K562 (cell line): ENCODE results near the gene TMEM266. TPM values are rescaled to one million over a fixed set of nuclear protein-coding genes. Genes with fewer than 3 reads are reported as not detected.

ENCODE experiments used
- ATAC-seq: fragments of 200-7000 bp; cut with Tn5 transposase; 3 replicates; pipeline ENCODE4 v1.9.1; 2020; ENCODE audit warnings: moderate library complexity
- BruUV-seq: library from RNA; stranded (reverse); fragments of 400-500 nt; replicated peaks from 2 replicates; lab custom pipeline; 2021; lab: Mats Ljungman, UMichigan
- CTCF ChIA-PET: fragments of 300-600 bp; formaldehyde crosslinking; extraction: SDS; loops from one replicate; lab custom pipeline; 2021; ENCODE audit warnings: low intra/inter-chr PET ratio; lab: Yijun Ruan, JAX
- POLR2A ChIA-PET: fragments of 300-600, 350-650 bp; sonication (Branson Sonifier 250); formaldehyde crosslinking; extraction: SDS; loops from one replicate; lab custom pipeline; 2021; ENCODE audit warnings: antibody characterized with exemption, inconsistent platforms; lab: Yijun Ruan, JAX
- DNase-seq, 4 experiments: peaks; one replicate each; pipeline versions ENCODE4 v3.0.0 to v3.0.0-alpha.2; 2011 to 2018; ENCODE audit warnings: low spot score in 3 of 4, mixed read lengths in 3 of 4; ENCODE audit errors: extremely low read depth in 1 of 4
- FAIRE-seq: peaks from 2 replicates; lab custom pipeline; 2011; peaks lifted over from hg19 to GRCh38; lab: Jason Lieb, UNC
- H2AFZ ChIP-seq: 2 replicates; pipeline ENCODE4 v1.6.0; 2011; ENCODE audit warnings: low read depth, low read length, control low read depth, inconsistent platforms
- H3K27ac ChIP-seq: fragments of 200-600 bp; 3 replicates; pipeline ENCODE4 v1.8.0; 2011; ENCODE audit warnings: low read depth, mild to moderate bottlenecking, control low read depth, inconsistent platforms, low read length, moderate library complexity, mixed read lengths; ENCODE audit errors: extremely low read depth
- H3K27me3 ChIP-seq, 2 experiments: fragments of 300-600 bp in 1 of 2; 2 replicates in 1 of 2; 3 replicates in 1 of 2; pipeline versions ENCODE4 v1.6.0 to v1.8.0; 2011; ENCODE audit warnings: inconsistent platforms in 2 of 2, low read length in 2 of 2, mild to moderate bottlenecking in 1 of 2, mixed read lengths in 1 of 2, moderate library complexity in 1 of 2; ENCODE audit not compliant: control insufficient read depth in 2 of 2, insufficient read depth in 2 of 2
- H3K36me3 ChIP-seq: fragments of 300-600 bp; 3 replicates; pipeline ENCODE4 v1.8.0; 2011; ENCODE audit warnings: mild to moderate bottlenecking, low read length, inconsistent platforms; ENCODE audit not compliant: control insufficient read depth, insufficient read depth
- H3K4me1 ChIP-seq, 2 experiments: fragments of 200-600 bp in 1 of 2; replicated peaks in 1 of 2; 2 replicates in 1 of 2; 3 replicates in 1 of 2; pipeline versions ENCODE4 v1.5.1 to v1.8.0; 2011; ENCODE audit warnings: inconsistent platforms in 2 of 2, low read length in 2 of 2, mild to moderate bottlenecking in 1 of 2, mixed read lengths in 1 of 2, moderate library complexity in 1 of 2; ENCODE audit not compliant: control insufficient read depth in 2 of 2, insufficient read depth in 2 of 2
- H3K4me2 ChIP-seq: 2 replicates; pipeline ENCODE4 v1.6.1; 2011; ENCODE audit warnings: low read length, control low read depth, inconsistent platforms, mixed read lengths; ENCODE audit not compliant: insufficient read depth
- H3K4me3 ChIP-seq: fragments of 200-600 bp; sonication (generic), shearing (Covaris generic); 2 replicates; pipeline ENCODE4 v1.5.1; 2016; ENCODE audit warnings: control low read depth, inconsistent platforms
- H3K79me2 ChIP-seq: fragments of 200-600 bp; 3 replicates; pipeline ENCODE4 v1.8.0; 2011; ENCODE audit warnings: low read length, inconsistent platforms; ENCODE audit not compliant: control insufficient read depth, insufficient read depth
- H3K9ac ChIP-seq, 2 experiments: 2 replicates each; pipeline versions ENCODE4 v1.6.0 to v1.6.1; 2011; ENCODE audit warnings: low read depth in 2 of 2, low read length in 2 of 2, control low read depth in 1 of 2, inconsistent platforms in 1 of 2, mild to moderate bottlenecking in 1 of 2, mixed read lengths in 1 of 2; ENCODE audit not compliant: insufficient read depth in 1 of 2
- H3K9me1 ChIP-seq: one replicate; pipeline ENCODE4 v1.6.0; 2011; ENCODE audit warnings: inconsistent platforms, mild to moderate bottlenecking, low read length, moderate library complexity; ENCODE audit not compliant: control insufficient read depth, insufficient read depth
- H3K9me3 ChIP-seq: replicated peaks from 2 replicates; pipeline ENCODE4 v1.5.1; 2011; ENCODE audit warnings: low read depth, low read length, inconsistent platforms; ENCODE audit not compliant: control insufficient read depth, insufficient read depth
- H4K20me1 ChIP-seq: replicated peaks from 2 replicates; pipeline ENCODE4 v1.6.1; 2011; ENCODE audit warnings: low read length, inconsistent platforms, mixed read lengths; ENCODE audit not compliant: control insufficient read depth, insufficient read depth
- ATF2 ChIP-seq: sonication (generic); formaldehyde crosslinking; IDR thresholded peaks from 2 replicates; pipeline ENCODE4 v1.8.1; 2022; ENCODE audit warnings: missing genetic modification reagents
- ATF7 ChIP-seq: fragments of 450-650 bp; IDR thresholded peaks from 2 replicates; pipeline ENCODE4 v1.7.1; 2014; ENCODE audit warnings: mild to moderate bottlenecking, moderate library complexity
- CEBPZ ChIP-seq: fragments of 150-350 bp; IDR thresholded peaks from 2 replicates; pipeline ENCODE4 v1.6.1; 2014; ENCODE audit warnings: low read depth, mild to moderate bottlenecking, low read length, borderline replicate concordance
- GABPB2 ChIP-seq: fragments of 250-450 bp; sonication (Bioruptor Pico); conservative IDR thresholded peaks from 2 replicates; pipeline ENCODE4 v1.5.1; 2021; ENCODE audit warnings: mild to moderate bottlenecking
- HCFC1 ChIP-seq: IDR thresholded peaks from 2 replicates; pipeline ENCODE4 v1.6.1; 2012; ENCODE audit warnings: low read depth, low read length, improper control_type of control experiment
- MEIS2 ChIP-seq: fragments of 450-650 bp; IDR thresholded peaks from 2 replicates; pipeline ENCODE4 v1.6.1; 2014; ENCODE audit warnings: mild to moderate bottlenecking; ENCODE audit not compliant: partially characterized antibody
- MLLT1 ChIP-seq, 2 experiments: fragments of 450-650 bp; IDR thresholded peaks; 2 replicates each; pipeline ENCODE4 v1.6.1; 2016
- POLR2H ChIP-seq: IDR thresholded peaks from 2 replicates; pipeline ENCODE4 v1.6.1; 2016; ENCODE audit warnings: missing genetic modification characterization, low read depth, mild to moderate bottlenecking, control low read depth, missing compliant biosample characterization, moderate library complexity
- PTRF ChIP-seq: fragments of 450-650 bp; IDR thresholded peaks from 2 replicates; pipeline ENCODE4 v1.6.1; 2016; ENCODE audit warnings: mild to moderate bottlenecking, missing genetic modification characterization, missing compliant biosample characterization
- PURB ChIP-seq: sonication (generic); formaldehyde crosslinking; IDR thresholded peaks from 2 replicates; pipeline ENCODE4 v1.9.0; 2021; ENCODE audit warnings: low read depth, mild to moderate bottlenecking, missing genetic modification reagents
- RB1 ChIP-seq: fragments of 450-650 bp; IDR thresholded peaks from 2 replicates; pipeline ENCODE4 v1.6.1; 2017; ENCODE audit warnings: low read depth, mild to moderate bottlenecking
- SMARCA5 ChIP-seq: fragments of 450-650 bp; IDR thresholded peaks from 2 replicates; pipeline ENCODE4 v1.6.1; 2016
- SMARCC2 ChIP-seq: fragments of 450-650 bp; IDR thresholded peaks from 2 replicates; pipeline ENCODE4 v1.6.1; 2017; ENCODE audit warnings: antibody characterized with exemption, moderate library complexity, mild to moderate bottlenecking, low read depth
- ZBTB8A ChIP-seq: fragments of 450-650 bp; IDR thresholded peaks from 2 replicates; pipeline ENCODE4 v1.6.1; 2018; ENCODE audit warnings: mild to moderate bottlenecking, moderate library complexity; ENCODE audit not compliant: partially characterized antibody
- ZNF232 ChIP-seq: sonication (generic); formaldehyde crosslinking; IDR thresholded peaks from 2 replicates; pipeline ENCODE4 v1.8.0; 2022; ENCODE audit warnings: mild to moderate bottlenecking, missing genetic modification reagents
- ZNF324 ChIP-seq: fragments of 250-450 bp; sonication (Bioruptor Pico); IDR thresholded peaks from 2 replicates; pipeline ENCODE4 v1.4.0; 2020; ENCODE audit warnings: mild to moderate bottlenecking
- ZNF384 ChIP-seq: IDR thresholded peaks from 2 replicates; pipeline ENCODE4 v1.6.1; 2012; ENCODE audit warnings: low read depth, low read length, improper control_type of control experiment
- ZNF507 ChIP-seq: conservative IDR thresholded peaks from 2 replicates; pipeline ENCODE4 v1.6.1; 2017; ENCODE audit warnings: missing genetic modification characterization, missing compliant biosample characterization
- ZNF511 ChIP-seq: sonication (generic); formaldehyde crosslinking; IDR thresholded peaks from 2 replicates; pipeline ENCODE4 v1.8.0; 2022; ENCODE audit warnings: mild to moderate bottlenecking, missing genetic modification reagents
- WGBS: fragments of 100-300 bp; shearing (Covaris generic); methylation state at CpG from one replicate; pipeline ENCODE4 v1.1.6; 2016; ENCODE audit warnings: low coverage, mixed read lengths; ENCODE audit not compliant: insufficient coverage; ENCODE audit errors: missing lambda C conversion rate; 5-methylcytosine and 5-hydroxymethylcytosine counted together
- in situ Hi-C: fragments of 300-500 bp; cut with MboI; formaldehyde crosslinking; loops from 4 replicates; pipeline ENCODE4 v1.15.0; 2018; ENCODE audit warnings: inconsistent platforms, mixed read lengths
- intact Hi-C: fragments of 100-400 bp; cut with micrococcal nuclease; formaldehyde crosslinking; loops from 2 replicates; pipeline ENCODE4 v1.14.2; 2022
- polyA plus RNA-seq, 8 experiments: library from polyadenylated mRNA; depleted of rRNA in 4 of 8; stranded (reverse) in 5 of 8; unstranded in 3 of 8; fragments of >200 nt; fragmentation: Nextera tagmentation in 2 of 8; fragmentation: Illumina TruSeq in 1 of 8; extraction: Ambion mirVana in 2 of 8; extraction: Trizol in 1 of 8; gene quantifications; 2 replicates each; pipeline versions ENCODE4 v1.2.1 to v1.2.3, GENCODE V29; 2011 to 2014; ENCODE audit warnings: inconsistent platforms in 1 of 8, missing spikeins in 1 of 8
- total RNA-seq, 7 experiments: library from RNA; depleted of rRNA in 6 of 7; stranded (reverse); fragments of >200 nt in 6 of 7; fragmentation: Illumina TruSeq in 2 of 7; extraction: Trizol in 2 of 7; gene quantifications; 2 replicates each; pipeline versions ENCODE4 v1.2.1 to v1.2.3, GENCODE V29; 2011 to 2021; ENCODE audit warnings: low replicate concordance in 1 of 7

TMEM266 gene
- total and polyA plus RNA-seq, 9 of the 15 experiments (the other 6 are each of a cell fraction or from before 2014, with no cell fraction given): not detected

- Histone ChIP-seq H4K20me1 (0 out of 2 replicates have a peak, but pooled peaks cover 3% of the 10 kb centered on the region), H3K9ac (no peak overlapping the region; a peak in 1 of 4 replicates), H3K36me3 (no peaks in the 10 kb centered on the region), H2AFZ (no peak overlapping the region), H3K4me2 (no peak overlapping the region), H3K4me3 (no peak overlapping the region), H3K27me3 (peaks cover 23 to 64% of the 10 kb centered on the region in 2 experiments), H3K27ac (no peak overlapping the region), H3K9me1 (peaks cover 4% of the 10 kb centered on the region), H3K79me2 (no peaks in the 10 kb centered on the region), H3K4me1 (no peaks in the 10 kb centered on the region), H3K9me3 (no peaks in the 10 kb centered on the region)
- no peak for ATAC-seq
- in situ Hi-C loops (no loop called here), intact Hi-C loops (no loop called here)
- ChIA-PET CTCF (interaction anchor here (1.6 kb wide), 1 partner anchor 93 kb away, joined by 7 read pairs; no protein-coding TSS in a partner anchor), POLR2A (no interaction called here)
- 4% methylated on average over 7 of the region's 7 CpGs for WGBS
- no peak for DNase-seq
- no peak for FAIRE-seq
- no TSS peak for BruUV-seq
- TF ChIP-seq SMARCC2 (no peak), PURB (CRISPR knock-in tag) (no peak), MLLT1 (IDR thresholded peaks at IDR 0.05) (no peak), ZNF232 (CRISPR knock-in tag) (no peak), ZNF507 (tag) (no peak), POLR2H (tag) (no peak), PTRF (tag) (no peak), ZNF324 (CRISPR knock-in tag) (no peak), HCFC1 (no peak), RB1 (no peak), ZBTB8A (no peak), ATF2 (no peak), MEIS2 (no peak), ATF7 (no peak), ZNF384 (no peak), CEBPZ (no peak), ZNF511 (CRISPR knock-in tag) (no peak), SMARCA5 (no peak), GABPB2 (no peak)
These were observed 90.7 kb downstream of the TMEM266 start for GRCh38 chr15:76150513-76150912.
